HUDEP-2 (cell line): ENCODE results near the gene NNAT.
A peak's percentile ranks its signal among the peaks of the same experiment; 100 is the strongest.

ENCODE experiments used
- DNase-seq, 76 experiments: peaks; one replicate each; lab custom pipeline; 2025; ENCODE audit not compliant: unreplicated experiment in 76 of 76; lab: John Stamatoyannopoulos, UW

NNAT gene

DNA sequence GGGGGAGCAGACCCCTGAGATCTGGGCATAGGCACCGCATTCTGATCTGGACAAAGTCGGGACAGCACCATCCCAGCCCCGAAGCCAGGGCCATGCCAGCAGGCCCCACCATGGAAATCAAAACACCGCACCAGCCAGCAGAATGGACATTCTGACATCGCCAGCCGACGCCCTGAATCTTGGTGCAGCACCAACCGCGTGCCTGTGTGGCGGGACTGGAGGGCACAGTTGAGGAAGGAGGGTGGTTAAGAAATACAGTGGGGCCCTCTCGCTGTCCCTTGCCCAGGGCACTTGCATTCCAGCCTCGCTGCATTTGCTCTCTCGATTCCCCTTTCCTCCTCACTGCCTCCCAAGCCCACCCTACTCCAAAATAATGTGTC is 2.0 kb downstream of the NNAT start:
- DNase-seq, result no peak

DNA sequence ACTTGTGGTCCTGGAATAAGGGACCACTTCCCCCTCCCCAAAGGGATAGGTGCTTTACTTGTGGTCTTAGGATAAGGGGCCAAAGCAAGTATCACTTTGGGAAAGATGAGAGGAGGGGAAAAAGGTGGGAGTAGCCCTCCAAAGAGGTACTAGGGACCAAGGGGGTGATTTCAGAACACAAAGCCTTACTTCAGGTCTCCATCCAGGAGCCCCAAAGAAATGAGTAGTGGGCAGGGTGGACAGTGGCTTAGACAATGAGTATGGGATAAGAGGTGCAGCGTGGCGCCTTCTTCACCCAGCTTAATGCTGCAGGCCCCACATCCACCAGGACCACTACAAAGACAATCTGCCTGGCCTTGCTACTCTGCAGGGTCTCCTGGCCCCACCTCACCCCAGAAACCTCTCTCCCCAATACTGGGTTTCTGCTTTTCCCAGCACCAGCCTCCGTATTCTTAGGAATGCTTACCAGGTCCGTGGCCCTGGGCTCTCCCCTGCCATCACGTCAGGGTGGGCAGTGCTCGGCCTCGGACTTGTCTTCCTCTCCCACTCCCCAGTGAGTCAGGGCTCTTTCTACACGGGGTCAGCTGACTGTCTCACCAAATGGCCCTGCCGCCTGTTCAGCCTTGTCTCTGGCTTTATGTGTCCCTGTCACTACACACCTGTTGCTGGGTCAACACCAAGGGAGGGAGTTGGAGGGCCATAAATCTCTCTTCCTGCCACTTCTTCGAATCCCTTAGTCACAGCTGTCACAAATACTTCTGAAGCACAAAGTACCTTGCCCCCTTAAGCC is 3.1 kb downstream of the NNAT start:
- no peak for DNase-seq

DNA sequence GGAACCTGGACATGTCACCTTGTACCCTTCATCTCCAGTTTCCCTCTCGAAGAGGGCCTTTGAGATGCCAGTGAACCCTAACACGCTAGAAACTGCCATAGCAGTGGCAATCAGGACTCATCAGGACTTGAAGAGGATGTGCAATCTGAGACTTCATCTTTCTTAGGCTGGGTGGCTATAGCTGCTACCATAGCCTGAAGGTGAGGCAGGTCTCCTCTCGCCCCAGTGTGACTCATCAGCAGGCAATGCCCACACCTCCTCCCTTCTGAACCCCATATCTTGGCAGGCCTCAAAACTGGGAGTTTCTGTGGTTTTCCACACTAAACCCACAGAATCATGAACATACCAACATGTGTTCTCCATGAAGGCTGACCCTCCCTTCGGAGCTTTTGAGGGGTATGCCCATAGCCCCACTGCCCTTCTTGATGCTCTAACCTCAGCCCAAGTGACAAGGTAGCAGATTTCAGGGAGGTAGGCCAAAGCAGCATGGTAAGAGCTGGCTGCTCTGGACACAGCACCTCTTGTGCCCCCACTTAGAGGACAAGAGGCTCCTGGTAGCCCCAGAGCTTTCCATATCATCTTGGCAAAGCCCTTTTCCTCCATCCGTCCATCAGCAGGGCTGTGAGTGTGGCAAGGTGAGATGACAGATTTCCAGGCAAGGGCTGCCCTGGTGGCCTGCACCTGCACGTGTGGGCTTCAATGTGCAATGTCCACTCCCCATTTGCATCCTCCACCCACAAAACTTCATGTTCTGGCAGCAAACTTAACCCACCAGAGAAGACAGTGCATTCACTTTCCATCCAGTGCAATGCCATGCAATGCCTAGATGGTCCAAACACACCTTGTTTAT is 4.0 kb downstream of the NNAT start:
- peak in 5 of 76 experiments; percentile 1 to 22 (median 5) for DNase-seq

DNA sequence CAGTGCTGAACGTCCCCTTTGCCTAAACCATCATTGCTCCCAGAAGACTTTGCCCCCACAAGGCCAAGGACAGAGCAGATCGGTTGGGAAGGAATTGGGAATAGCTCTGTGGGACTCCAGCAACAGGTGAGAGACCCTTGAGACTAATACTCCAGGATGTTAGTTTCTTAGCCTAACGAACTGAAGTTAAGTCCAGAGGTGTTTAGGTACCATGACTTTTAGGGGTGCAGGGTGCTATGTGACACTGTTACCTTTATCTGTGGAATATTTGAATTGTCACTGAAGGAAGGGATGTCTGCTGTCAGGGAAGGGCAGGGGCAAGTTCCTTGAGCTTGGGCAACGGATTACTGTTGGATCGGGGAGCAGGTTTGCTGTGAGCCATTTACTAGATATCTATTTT is 4.8 kb downstream of the NNAT start:
- DNase-seq, result no peak

DNA sequence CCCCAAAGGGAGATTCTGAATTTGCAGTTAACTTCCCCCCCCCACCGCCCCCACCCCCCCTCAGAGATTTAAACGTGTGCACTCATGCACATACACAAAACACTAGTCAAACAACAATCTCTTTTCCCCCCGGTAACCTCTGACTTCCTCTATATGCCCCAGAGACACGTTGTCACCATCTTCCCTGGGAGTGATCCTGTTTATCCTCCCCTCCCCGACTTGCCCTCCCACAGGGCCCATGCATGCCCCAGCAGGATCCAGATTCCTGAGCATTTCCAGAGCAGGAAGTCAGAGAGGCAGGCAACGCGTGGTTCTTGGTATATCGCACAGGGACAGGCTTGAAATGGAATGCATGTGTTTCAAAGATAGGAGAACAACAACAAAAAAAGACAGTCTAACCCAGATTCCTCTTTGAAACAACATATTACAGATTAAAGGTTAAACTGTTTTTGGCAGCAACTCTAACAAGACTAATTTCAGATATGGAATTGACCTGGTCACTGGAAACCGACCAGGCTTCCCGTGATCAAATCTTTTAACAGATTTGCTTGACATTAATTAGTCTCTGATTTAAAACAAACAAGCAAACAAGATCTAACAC is 5.3 kb downstream of the NNAT start:
- peak in 20 of 76 experiments; percentile 5 to 48 (median 22) for DNase-seq

DNA sequence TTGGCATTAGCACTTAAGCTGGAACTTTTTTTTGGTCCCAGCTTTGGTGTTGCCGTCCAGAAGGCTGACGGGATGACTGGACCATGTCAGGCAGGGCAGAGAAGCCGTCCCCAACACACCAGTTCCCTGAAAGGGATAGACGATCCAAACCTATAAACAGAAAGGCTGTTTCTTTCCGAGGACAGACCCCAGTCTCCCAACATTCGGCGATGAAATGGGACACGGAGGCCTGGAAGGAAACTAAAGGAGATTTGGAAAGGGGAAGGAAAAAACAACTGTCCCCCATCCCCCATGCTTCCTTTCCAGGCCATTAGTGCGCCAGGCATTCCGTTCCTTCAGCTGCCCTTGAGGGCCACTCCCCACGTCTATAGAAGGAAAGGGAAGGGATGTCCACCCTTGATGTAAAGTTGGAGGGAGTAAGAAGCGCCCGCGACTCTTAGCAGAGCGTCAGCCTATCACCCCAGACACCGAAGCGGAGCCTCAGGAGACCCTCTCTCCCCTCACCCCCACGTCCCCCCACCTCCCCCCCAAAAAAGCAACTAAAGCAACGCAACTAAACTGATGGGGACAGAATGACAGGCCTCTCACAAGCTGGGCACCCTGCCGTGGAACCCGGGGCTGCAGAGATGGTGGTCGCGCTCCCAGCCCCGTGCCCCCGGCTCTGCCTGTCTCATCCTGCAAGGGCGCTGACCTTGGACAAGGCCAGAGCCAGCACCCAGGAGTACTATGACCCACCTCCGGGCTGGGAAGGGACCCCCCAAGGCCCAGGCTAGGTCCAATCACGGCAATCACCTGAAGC is 6.0 kb downstream of the NNAT start:
- DNase-seq, result no peak

DNA sequence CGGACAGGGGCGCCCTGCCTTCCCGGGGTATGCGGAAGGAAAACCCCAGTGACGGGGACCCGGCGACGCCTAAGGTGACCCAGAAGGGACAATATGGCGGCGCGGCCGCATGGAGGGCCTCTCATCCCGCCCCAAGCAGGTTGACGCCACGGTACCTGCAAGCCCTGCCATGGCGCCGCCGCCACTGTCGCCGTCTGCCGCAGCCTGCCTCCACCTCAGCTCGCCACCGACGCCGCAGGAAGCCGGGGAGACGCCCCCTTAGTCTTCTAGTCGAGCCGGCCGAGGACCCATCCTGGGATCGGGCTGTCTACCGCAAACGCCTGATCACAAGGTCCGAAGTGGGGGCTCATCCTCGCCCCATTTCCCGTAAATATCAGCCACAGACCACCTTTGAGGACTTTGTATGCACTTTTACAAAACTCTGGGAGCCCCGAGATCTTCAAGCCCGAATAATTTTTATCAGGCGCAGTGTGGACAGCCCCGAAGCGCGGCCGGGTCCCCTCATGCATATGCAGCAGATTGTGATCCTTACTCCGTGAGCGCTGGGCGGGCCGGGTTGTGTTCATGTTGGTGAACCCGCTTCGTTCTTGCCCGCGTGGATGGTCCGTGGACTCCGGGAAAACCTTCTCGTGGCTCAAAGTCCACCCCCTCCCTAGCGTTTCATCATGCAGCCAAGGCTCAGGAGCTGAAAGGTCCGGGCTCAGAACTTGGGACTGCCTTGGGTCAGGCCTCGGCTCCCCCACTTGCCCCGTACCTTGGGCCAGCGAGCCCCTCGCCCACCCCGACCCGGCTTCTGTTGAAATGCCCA is 6.8 kb downstream of the NNAT start, which contains the start of gene BLCAP:
TSS of gene BLCAP (minus strand) at position 239 of the 808 bp plus-strand sequence. CDS start 8,702 bp downstream, outside the sequence.
- DNase-seq, result peak; percentile 6 to 98 (median 84)

DNA sequence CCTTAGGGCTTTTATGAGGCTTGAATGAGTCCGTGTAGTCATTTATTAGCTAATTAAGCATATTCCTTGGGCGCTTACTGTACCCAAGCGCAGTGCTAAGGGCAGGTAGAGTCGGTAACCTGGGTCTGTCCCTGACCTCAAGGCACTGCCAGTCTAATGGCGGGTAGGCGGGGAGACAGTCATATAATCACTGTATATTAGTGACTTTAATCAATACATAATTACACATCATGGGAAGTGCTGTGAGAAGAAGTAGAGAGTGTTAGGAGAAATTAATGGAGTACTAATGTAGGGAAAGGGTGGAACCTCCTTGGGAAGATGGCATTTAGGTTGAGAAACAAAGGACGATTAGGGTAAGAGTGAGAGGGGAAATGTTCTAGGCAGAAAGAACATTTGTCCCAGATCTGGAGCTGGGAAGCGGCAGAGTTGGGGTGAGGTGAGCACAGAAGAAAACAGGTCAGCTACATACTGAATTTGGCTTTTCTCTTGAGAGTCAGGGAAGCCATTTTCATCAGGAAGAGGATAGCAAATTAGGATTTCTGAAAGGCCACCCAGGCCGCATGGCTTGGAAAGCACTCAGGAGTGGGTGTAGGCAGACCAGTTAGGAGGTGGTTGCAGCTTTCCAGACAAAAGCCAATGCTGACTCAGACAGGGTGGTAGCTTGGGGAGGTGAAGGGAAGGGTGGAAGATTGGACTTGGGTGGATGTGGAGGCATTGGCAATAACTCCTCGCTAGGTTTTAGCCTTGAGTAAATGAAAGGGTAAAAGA is 7.6 kb downstream of the NNAT start:
- DNase-seq, result no peak

DNA sequence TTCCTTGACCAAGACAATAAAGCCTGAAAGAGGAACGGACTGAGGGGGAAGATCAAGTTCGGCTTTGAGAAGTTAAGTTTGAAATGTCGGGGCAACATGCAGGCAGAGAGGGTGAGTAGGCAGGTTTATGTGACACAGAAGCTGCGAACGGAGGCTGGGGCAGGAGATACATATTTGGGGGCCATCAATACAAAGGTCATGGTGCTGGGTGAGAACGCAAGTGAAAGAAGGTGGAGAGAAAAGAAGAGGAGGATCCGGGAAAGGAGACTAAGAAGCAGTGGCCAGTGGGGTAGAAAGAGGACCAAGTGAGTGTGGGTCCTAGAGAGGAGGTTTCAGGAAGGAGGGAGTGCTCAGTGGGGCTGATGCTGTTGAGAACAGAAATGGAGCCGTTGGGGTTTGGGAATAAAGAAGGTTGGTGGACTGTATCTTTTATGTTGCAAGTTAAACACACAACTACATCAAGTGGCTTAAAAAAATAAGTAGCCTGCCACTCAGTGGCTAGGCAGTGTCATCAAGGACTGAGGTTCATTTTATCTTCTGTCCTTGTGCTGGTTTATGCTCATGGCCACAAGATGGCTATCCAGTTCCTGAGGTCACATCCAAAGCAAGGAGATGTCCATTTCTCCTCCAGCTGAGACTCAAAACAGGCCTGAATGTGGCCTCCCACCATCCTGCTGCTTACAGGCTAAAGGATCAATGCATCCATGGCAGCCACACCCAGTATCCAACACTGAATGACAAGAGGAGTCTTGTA is 8.3 kb downstream of the NNAT start:
- DNase-seq, result peak in 1 of 76 experiments; percentile 1

DNA sequence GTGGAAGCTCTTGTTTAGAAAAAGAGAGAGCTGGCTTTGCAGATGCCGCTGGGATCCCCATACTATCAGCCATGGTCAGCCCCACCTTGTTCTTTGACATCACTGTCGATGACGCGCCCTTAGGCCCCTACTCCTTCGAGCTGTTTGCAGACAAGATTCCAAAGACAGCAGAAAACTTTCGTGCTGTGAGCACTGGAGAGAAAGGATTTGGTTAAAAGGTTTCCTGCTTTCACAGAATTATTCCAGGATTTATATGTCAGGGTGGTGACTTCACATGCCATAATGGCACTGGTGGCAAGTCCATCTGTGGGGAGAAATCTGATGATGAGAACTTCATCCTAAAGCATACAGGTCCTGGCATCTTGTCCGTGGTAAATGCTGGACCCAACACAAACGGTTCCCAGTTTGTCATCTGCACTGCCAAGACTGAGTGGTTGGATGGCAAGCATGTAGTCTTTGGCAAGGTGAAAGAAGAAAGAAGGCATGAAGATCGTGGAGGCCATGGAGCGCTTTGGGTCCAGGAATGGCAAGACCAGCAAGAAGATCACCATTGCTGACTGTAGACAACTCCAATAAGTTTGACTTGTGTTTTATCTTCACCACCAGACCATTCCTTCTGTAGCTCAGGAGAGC is 9.0 kb downstream of the NNAT start:
- no peak for DNase-seq

DNA sequence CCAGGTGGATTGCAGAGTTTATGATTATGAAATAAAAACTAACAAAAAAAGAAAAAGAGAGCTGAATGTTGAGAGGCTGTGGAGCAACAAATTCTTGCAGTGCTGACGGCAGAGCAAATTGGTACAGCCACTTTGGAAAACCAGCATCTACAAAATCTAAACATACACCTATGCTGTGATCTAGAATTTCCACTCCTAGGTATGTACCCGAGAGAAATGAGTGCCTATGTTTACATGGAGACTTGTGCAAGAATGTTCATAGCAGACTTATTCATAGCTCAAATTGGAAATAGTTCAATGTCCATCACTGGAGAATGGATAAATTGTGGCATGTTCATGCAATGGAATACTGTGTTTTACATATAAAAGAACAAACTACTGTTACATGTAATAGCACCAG is 9.6 kb downstream of the NNAT start:
- DNase-seq, result no peak

DNA sequence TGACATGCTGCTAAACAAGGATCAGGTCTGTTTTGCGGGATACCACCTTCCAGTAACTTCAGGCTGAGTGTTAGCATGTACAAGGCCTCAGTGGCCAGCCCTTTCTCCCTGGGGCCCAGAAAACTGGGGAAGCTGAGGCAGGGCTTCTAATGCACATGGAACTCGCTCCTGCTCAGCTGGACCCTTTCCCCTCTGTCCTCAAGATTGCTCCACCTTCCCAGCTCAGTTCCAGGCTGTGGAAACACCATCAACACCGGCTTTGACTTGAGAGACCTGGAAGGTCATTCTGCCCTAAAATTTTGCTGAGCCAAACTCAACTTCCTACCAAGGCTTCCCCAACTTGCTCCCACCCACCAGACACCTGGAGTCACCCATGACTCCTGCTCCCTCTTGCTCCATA is 10.8 kb downstream of the NNAT start:
- no peak for DNase-seq

DNA sequence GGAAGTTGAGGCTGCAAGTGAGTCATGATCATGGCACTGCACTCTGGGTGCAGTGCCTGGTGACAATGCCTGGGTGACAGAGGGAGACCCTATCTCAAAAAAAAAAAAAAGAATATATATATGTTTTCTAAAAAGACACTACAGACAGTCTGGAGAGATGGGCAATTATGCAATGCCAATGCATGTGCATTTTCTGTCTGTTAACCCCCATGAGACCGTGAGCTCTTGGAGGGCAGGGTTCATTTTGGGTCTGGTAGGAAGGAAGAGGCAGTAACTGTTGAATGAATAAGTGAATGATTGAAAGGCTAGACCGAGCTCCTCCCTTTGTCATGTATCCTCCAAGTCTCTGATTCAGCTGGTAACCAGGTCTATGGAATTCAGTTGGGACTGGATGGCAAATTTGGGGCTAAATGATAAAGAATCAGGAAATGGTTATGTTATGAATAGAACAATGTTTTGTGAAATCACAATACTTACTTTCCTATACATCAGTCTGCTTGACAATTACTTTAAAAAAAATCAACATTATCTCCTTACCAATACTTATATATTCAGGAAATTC is 12.2 kb downstream of the NNAT start:
- no peak for DNase-seq

DNA sequence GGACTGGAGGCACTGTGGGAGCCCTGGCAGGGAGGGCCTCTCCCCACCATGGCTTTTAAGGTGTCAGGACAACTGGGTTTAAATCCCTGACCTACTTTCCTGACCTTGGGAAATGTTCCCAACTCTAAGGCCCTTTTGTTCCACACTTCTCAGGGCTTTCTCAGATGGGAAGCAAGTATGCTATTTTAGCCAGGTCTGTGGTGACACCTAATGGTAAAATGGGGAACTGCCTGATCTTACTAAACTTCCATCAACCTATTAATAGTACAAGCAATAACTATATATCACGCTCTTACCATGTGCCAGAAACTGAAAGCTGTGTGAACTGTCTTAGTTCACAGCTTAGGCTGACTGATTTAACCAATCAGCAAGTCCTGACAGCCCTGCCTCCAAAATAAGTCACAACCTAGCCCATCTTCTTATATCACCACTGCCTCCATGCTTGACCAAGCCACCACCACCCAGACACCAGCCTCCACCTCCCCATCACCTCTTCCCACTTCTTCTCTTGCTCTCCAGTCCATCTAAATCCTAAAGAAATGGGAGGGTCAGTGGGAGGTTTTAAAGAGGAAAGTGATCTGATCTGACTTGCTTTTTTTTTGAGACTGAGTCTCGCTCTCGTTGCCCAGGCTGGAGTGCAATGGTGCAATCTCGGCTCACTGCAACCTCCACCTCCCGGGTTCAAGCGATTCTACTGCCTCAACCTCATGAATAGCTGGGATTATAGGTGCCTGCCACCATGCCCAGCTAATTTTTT is 13.5 kb downstream of the NNAT start:
- peak in 36 of 76 experiments; percentile 8 to 64 (median 26) for DNase-seq

DNA sequence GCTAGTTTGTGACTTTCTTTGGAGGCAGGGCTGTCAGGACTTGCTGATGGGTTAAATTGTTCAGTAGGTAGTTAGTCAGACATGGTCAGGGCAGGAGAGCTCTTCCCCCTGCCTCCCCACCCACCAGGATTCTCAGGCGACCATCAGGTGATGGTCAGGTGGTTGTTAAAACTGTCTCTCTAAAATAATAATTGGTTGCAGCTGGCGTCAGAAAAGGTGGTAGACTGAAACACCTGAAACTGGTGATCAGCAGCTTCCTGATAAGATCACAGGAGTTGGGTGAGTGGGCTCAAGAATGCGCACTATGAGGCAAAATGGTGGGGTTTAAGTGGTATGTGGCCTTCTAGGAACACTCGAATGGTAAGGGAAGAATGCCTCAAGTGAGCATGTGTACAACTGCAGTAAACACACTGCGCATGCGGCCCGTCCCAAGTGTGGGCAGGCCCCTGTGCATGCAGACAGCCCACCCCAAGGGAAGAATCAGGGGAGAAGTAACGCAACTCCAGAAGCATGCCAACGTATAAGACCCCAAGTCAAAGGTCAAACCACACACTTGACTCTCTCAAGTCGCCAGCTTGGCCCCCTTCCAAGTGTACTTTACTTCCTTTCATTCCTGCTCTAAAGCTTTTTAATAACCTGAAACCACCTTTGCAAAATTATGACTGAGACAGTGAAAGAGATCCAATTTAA is 14.5 kb downstream of the NNAT start:
- DNase-seq, result no peak

DNA sequence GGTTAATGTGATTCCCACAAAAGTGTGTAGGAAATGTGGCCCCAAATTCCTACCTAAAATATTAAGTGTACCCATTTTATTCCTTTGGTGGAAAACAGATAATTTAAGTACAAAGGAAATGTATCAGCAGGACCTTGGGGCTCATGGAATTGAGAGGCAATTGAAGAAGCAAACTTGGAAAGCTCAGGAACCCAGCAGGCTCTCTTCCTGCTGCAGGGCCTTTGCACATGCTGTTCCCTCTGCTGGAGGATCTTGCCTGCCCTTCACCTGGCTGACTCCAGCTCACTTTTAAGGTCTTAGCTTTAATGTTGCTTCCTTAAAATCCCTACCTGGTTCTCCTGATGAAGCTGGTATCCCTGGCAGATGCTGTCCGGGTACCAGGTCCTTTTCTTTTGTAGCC is 16.5 kb downstream of the NNAT start:
- no peak for DNase-seq
